Hepatic stellate cell (primary cell): ENCODE data around the gene GRK7.
"Not testable (repeated sequence)": the region's sequence is repeated elsewhere in the genome, so short reads cannot be mapped to it uniquely, and the experiment has no call there.

ENCODE experiments used
- DNase-seq: peaks from one replicate; pipeline ENCODE4 v3.0.0; 2011; ENCODE audit warnings: low spot score

The GRK7 gene

GRCh38 chr3:141796081-141796888 is 33.1 kb downstream of the GRK7 start:
- no peak for DNase-seq

DNA sequence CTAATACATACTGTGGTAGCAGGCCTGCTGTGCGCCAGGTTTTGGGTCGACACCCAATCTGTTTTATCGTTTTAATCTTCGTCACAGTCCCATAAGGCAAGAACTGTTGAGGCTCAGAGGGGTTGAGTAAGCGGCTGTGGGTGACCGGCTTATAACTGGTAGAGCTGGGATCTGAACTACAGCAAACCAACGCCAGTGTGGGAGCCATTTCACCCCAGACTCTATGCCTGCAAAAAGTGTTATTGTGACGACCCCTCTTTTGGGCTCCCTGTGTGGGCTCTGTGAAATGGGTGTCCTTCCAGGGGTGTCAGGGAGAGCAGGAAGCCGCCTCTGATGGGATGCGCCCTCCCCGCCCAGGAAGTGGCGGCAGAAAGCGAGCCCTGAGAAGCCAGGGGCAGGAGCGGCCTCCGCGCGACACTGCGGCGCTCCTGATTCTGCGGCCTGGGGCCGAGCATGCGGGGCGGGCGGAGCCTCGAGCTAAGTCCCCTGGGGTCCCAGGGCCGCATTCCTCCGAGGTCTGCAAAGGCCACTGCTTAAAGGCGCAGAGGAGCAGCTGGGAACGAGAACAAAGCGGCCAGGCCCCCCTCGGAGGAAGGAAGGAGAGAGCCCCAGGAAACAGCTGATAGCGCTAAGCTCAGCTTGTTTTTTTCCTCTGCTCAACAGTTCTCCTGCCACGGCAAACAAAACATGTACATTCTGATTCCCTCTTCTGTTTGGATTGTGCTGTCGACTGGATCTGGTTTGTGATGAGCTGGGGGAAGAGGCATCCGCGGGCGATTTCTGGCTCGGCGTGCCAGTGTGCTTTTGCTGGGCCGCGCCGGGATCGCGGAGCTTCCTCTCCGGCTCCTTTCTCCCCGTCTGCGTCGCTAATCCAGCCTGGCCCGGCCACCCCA is 33.9 kb downstream of the GRK7 start:
- DNase-seq: peak; percentile 45

GRCh38 chr3:141797819-141798447 is 34.7 kb downstream of the GRK7 start:
- DNase-seq: no peak

DNA sequence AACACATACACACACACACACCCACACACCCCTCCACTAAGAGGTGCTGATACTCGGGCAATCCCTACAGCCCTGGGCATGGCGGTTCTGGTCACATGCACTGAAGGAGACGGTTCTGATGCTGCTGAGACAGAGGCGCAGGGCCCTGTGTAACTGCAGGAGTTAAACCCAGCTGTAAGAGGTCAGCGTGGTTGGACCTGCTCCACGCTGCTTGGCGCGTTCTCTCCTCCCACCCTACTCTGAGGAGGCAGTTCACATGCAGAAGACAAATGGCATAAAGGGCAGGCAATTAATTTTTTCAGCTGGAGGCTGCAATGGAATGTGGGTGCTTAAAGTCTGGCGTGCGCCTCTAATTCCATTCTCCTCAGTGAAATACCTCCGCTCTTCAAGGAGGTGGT is 35.2 kb downstream of the GRK7 start:
- DNase-seq: no peak

DNA sequence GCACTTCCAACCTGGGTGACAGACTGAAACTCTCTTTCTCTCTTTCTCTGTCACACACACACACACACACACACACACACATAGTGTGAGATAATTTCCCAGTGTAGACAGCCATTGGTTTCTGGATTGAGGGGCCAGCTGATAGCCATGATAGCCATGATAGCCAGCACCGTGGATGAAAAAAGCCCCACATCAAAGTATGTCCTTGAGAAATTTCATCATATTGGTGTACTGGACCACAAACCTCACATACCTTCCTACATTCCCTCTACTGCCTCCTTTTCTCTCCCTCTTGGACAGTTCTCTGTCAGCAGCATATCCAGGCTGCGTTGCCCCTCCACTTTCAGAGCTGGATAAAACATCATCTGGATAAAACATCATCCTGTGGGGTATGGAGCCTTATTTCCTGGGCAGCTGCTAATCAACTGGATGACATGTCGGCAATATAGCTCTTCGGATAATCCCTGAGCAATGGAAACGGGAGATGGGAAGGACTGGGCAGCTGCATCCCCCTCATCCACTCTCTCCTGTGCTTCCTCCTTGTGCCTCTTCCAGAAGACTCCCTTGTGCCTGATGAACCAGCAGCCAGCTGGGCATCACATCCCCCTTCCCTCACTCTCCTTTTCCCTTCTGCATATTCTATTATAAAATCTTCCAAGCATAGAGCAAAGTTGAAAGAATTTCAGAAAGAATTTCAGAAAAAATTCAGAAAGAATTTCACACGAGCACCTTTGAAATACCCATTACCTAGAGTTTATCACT is 39.3 kb downstream of the GRK7 start:
- no peak for DNase-seq

GRCh38 chr3:141803538-141803937 is 40.3 kb downstream of the GRK7 start:
- not testable (repeated sequence) for DNase-seq

DNA sequence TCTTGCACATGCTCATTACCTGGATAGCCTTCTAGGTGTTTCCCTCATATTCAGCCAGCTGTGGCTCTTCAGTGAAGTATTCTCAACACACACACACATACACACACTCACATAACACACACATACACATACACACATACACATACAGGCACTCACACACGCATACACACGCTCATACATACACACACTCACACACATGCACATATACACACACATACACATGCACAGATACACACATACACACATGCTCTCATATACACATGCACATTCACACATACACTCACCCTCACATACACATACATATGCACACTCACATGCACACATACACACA is 41.2 kb downstream of the GRK7 start:
- DNase-seq: no peak

GRCh38 chr3:141804778-141805639 is 41.8 kb downstream of the GRK7 start:
- DNase-seq: no peak

GRCh38 chr3:141807277-141808033 is 44.2 kb downstream of the GRK7 start:
- DNase-seq: no peak

DNA sequence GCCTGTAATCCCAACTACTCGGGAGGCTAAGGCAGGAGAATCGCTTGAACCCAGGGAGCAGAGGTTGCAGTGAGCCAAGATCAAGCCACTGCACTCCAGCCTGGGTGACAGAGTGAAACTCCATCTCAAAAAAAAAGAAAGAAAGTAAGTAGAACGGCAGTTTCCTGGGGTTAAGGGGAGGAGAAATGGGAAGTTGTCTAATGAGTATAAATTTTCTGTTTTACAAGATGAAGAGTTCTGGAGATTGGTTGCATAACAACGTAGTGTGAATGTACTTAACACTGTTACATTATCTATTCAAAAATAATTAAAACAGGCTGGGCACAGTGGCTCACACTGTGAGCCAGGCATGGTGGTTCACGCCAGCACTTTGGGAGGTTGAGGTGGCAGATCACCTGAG is 45.4 kb downstream of the GRK7 start:
- DNase-seq: no peak

- no peak for DNase-seq
Observed at GRCh38 chr3:141810161-141810560, 47.0 kb downstream of the GRK7 start.

DNA sequence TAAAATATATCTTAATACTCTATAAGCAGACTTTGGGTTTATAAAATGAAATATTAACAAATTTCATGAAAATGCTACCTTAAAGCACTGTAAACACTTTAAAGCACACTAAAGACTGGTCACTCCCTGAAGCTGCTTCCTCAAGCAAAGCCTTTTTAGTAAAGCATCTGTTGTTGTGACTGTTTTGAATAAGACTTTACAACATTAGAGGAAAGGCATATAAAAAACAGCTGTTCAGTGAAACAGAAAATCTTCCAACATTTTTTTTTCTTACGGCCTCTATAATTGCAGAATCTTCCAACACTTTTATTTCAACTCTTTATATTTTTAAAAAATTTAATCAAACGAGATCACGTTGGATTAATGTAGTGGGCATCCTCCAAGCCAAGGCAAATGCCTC is 48.1 kb downstream of the GRK7 start:
- no peak for DNase-seq

DNA sequence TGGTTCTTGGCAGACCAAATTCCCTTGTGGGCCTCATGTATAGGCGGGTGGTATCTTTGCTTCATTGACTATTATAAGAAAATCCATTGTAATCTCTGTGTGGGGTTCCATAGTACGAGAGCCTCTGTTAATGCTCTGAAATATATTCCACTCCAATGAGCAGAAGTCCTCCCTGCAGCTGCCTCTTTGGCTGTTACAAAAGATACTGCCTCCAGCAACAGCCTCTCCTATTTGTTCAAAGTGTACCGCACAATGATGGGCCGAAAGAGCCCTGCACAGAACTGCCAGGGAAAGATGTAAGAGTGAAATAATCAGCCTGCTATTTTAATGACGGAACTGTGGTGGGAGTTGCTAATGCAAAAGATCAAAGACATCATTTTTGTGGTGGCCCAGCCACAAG is 48.9 kb downstream of the GRK7 start:
- DNase-seq: no peak

- DNase-seq: no peak
Observed at GRCh38 chr3:141812586-141812985, 49.4 kb downstream of the GRK7 start.
